K562 (cell line): Measurements from ENCODE around the gene CC2D1A. TPM values are rescaled to one million over a fixed set of nuclear protein-coding genes. Genes with fewer than 3 reads are reported as not detected.
A peak's percentile ranks its signal among the peaks of the same experiment; 100 is the strongest.

Experiments used
- ATF2 ChIP-seq: sonication (generic); formaldehyde crosslinking; IDR thresholded peaks from 2 replicates; pipeline ENCODE4 v1.8.1; 2022; ENCODE audit warnings: missing genetic modification reagents
- C11orf30 ChIP-seq: fragments of 450-650 bp; IDR thresholded peaks from 2 replicates; pipeline ENCODE4 v1.6.1; 2016; ENCODE audit warnings: low read depth, mild to moderate bottlenecking
- CAMTA2 ChIP-seq: fragments of 250-450 bp; sonication (Bioruptor Pico); conservative IDR thresholded peaks from 2 replicates; pipeline ENCODE4 v1.5.1; 2022
- HDAC2 ChIP-seq: fragments of 450-650 bp; IDR thresholded peaks from 2 replicates; pipeline ENCODE4 v1.6.1; 2016; ENCODE audit warnings: mild to moderate bottlenecking
- ILK ChIP-seq: fragments of 450-650 bp; IDR thresholded peaks from 2 replicates; pipeline ENCODE4 v1.6.1; 2016; ENCODE audit warnings: missing genetic modification characterization, low read depth, mild to moderate bottlenecking, missing compliant biosample characterization, moderate library complexity, borderline replicate concordance
- NFRKB ChIP-seq: fragments of 450-650 bp; IDR thresholded peaks from 2 replicates; pipeline ENCODE4 v1.6.1; 2016; ENCODE audit warnings: low read depth
- NFXL1 ChIP-seq: fragments of 450-650 bp; formaldehyde crosslinking; IDR thresholded peaks from 2 replicates; pipeline ENCODE4 v1.4.0; 2021; ENCODE audit warnings: mild to moderate bottlenecking
- POLR2A ChIP-seq: fragments of 450-650 bp; conservative IDR thresholded peaks from 2 replicates; pipeline ENCODE4 v1.6.1; 2016
- RBM39 ChIP-seq: fragments of 200-400 bp; formaldehyde crosslinking; optimal IDR thresholded peaks from 2 replicates; pipeline ENCODE3; 2018; ENCODE audit warnings: low read depth, low read length
- RFX5 ChIP-seq: IDR thresholded peaks from 2 replicates; pipeline ENCODE4 v1.6.1; 2011; ENCODE audit warnings: low read depth, mild to moderate bottlenecking, improper control_type of control experiment, low read length
- SMARCC2 ChIP-seq: fragments of 450-650 bp; IDR thresholded peaks from 2 replicates; pipeline ENCODE4 v1.6.1; 2017; ENCODE audit warnings: antibody characterized with exemption, moderate library complexity, mild to moderate bottlenecking, low read depth
- SRSF7 ChIP-seq: fragments of 200-400 bp; formaldehyde crosslinking; optimal IDR thresholded peaks from 2 replicates; pipeline ENCODE3; 2017; ENCODE audit warnings: mild to moderate bottlenecking, low read depth, low read length
- ZNF140 ChIP-seq: fragments of 250-450 bp; sonication (Bioruptor Pico); IDR thresholded peaks from 2 replicates; pipeline ENCODE4 v1.8.0; 2021; ENCODE audit warnings: moderate library complexity, mild to moderate bottlenecking, inconsistent platforms
- ZNF592 ChIP-seq: fragments of 450-650 bp; IDR thresholded peaks from 2 replicates; pipeline ENCODE4 v1.6.1; 2017; ENCODE audit warnings: antibody characterized with exemption, mild to moderate bottlenecking
- ZNF668 ChIP-seq: fragments of 250-450 bp; sonication (Bioruptor Pico); IDR thresholded peaks from 2 replicates; pipeline ENCODE4 v1.8.0; 2022; ENCODE audit warnings: mild to moderate bottlenecking, inconsistent platforms
- ZNF785 ChIP-seq: fragments of 250-450 bp; sonication (Bioruptor Pico); IDR thresholded peaks from 2 replicates; pipeline ENCODE4 v1.4.0; 2020; ENCODE audit warnings: mild to moderate bottlenecking
- polyA plus RNA-seq, 8 experiments: library from polyadenylated mRNA; depleted of rRNA in 4 of 8; stranded (reverse) in 5 of 8; unstranded in 3 of 8; fragments of >200 nt; fragmentation: Nextera tagmentation in 2 of 8; fragmentation: Illumina TruSeq in 1 of 8; extraction: Ambion mirVana in 2 of 8; extraction: Trizol in 1 of 8; gene quantifications; 2 replicates each; pipeline versions ENCODE4 v1.2.1 to v1.2.3, GENCODE V29; 2011 to 2014; ENCODE audit warnings: inconsistent platforms in 1 of 8, missing spikeins in 1 of 8
- total RNA-seq, 7 experiments: library from RNA; depleted of rRNA in 6 of 7; stranded (reverse); fragments of >200 nt in 6 of 7; fragmentation: Illumina TruSeq in 2 of 7; extraction: Trizol in 2 of 7; gene quantifications; 2 replicates each; pipeline versions ENCODE4 v1.2.1 to v1.2.3, GENCODE V29; 2011 to 2021; ENCODE audit warnings: low replicate concordance in 1 of 7
- TF ChIP-seq, protein P1 (sequence below): fragments of 250-450 bp; sonication (Bioruptor Pico); IDR thresholded peaks from 2 replicates; pipeline ENCODE4 v1.8.0; 2021; ENCODE audit warnings: moderate library complexity, mild to moderate bottlenecking, inconsistent platforms

Gene CC2D1A
- total and polyA plus RNA-seq, 9 of the 15 experiments (the other 6 are each of a cell fraction or from before 2014, with no cell fraction given), result 0.32 to 31.0 (median 12.9) TPM

DNA sequence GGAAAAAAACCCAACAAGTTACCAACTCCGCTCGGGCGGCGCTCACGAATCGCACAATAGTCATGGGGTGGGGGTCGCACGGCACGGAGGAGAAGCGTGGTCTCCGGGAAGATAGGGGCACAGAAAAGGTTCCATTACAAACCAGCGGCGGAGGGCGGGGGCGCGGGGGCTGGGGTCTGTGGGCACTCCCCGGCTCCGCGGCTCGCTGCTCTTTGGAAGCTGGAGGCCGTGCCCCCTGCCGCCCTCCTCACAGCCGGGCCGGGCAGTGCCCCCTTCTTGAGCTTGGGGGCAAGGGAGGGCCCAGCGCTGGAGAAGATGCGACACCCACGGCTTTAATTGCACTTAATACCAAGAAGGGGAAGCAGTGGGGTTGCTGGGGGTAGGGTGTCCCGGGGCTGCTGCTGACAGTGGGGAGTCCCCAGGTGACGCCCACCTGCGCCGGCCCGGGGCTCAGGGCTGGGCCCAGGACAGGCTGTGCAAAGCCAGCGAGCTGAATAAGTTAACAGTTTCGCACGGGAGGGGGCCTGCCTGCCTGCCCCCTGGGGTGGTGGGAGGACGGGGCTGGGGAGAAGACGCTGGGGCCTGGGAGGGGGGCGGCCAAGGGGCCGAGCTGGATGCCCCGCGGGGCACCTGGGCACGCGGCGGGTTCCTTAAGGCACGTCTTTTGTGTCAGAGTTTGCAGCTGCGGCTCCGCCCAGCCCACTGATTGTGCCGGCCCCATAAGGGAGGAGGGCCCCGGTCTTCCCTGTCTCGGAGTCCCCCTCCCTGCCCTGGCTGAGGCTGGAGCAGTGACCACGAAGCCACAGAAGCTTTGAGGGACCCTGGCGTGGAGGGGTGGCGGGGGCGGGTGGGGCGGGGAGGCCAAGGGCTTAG, 56.1 kb downstream of the CC2D1A start (continued):
- TF ChIP-seq, protein P1, sequence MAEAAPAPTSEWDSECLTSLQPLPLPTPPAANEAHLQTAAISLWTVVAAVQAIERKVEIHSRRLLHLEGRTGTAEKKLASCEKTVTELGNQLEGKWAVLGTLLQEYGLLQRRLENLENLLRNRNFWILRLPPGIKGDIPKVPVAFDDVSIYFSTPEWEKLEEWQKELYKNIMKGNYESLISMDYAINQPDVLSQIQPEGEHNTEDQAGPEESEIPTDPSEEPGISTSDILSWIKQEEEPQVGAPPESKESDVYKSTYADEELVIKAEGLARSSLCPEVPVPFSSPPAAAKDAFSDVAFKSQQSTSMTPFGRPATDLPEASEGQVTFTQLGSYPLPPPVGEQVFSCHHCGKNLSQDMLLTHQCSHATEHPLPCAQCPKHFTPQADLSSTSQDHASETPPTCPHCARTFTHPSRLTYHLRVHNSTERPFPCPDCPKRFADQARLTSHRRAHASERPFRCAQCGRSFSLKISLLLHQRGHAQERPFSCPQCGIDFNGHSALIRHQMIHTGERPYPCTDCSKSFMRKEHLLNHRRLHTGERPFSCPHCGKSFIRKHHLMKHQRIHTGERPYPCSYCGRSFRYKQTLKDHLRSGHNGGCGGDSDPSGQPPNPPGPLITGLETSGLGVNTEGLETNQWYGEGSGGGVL (CRISPR knock-in tag), result no peak
- TF ChIP-seq ZNF592, result no peak
- no peak for TF ChIP-seq SRSF7
- TF ChIP-seq ZNF785, result no peak
- TF ChIP-seq NFXL1 (CRISPR knock-in tag), result no peak
- TF ChIP-seq C11orf30, result no peak
- no peak for TF ChIP-seq ZNF140 (CRISPR knock-in tag)
- no peak for TF ChIP-seq ILK (tag)
- no peak for TF ChIP-seq HDAC2
- no peak for TF ChIP-seq ZNF668
- no peak for TF ChIP-seq RBM39
- TF ChIP-seq POLR2A, result peak; percentile 38; the same call in 1 of the 2 replicates
- TF ChIP-seq NFRKB, result no peak
- no peak for TF ChIP-seq ATF2
- TF ChIP-seq RFX5, result no peak
- TF ChIP-seq CAMTA2, result no peak
- TF ChIP-seq SMARCC2, result no peak
